H9 (cell line): ENCODE data around the gene FXYD1. TPM values are rescaled to one million over a fixed set of nuclear protein-coding genes. Genes with fewer than 3 reads are reported as not detected.

Experiments used
- DNase-seq: peaks from one replicate; pipeline ENCODE4 v3.0.0-alpha.2; 2017
- H2AFZ ChIP-seq: one replicate; pipeline ENCODE4 v1.6.1; 2013; ENCODE audit warnings: mild to moderate bottlenecking, low read length, control low read depth, moderate library complexity
- H2AK5ac ChIP-seq: 2 replicates; pipeline ENCODE4 v1.6.1; 2013; ENCODE audit warnings: low read length, control low read depth, mixed read lengths; ENCODE audit not compliant: insufficient read length
- H2BK120ac ChIP-seq: one replicate; pipeline ENCODE4 v1.6.1; 2013; ENCODE audit warnings: low read depth, mild to moderate bottlenecking, low read length, control low read depth, inconsistent platforms; ENCODE audit not compliant: poor library complexity, severe bottlenecking
- H2BK12ac ChIP-seq: 2 replicates; pipeline ENCODE4 v1.6.1; 2013; ENCODE audit warnings: low read length, control low read depth, mixed read lengths, low read depth; ENCODE audit not compliant: insufficient read length
- H2BK15ac ChIP-seq: 2 replicates; pipeline ENCODE4 v1.6.1; 2013; ENCODE audit warnings: low read depth, low read length, control low read depth
- H2BK20ac ChIP-seq: one replicate; pipeline ENCODE4 v1.6.1; 2013; ENCODE audit warnings: low read depth, mild to moderate bottlenecking, low read length, control low read depth, inconsistent platforms; ENCODE audit not compliant: poor library complexity, severe bottlenecking
- H2BK5ac ChIP-seq: 2 replicates; pipeline ENCODE4 v1.6.1; 2013; ENCODE audit warnings: low read length, control low read depth, mixed read lengths; ENCODE audit not compliant: insufficient read length
- H3K14ac ChIP-seq: 2 replicates; pipeline ENCODE4 v1.6.1; 2013; ENCODE audit warnings: low read length, control low read depth; ENCODE audit not compliant: insufficient read depth
- H3K18ac ChIP-seq: 2 replicates; pipeline ENCODE4 v1.6.1; 2013; ENCODE audit warnings: low read depth, mild to moderate bottlenecking, mixed read lengths, low read length, control low read depth; ENCODE audit not compliant: insufficient read length
- H3K23ac ChIP-seq: 2 replicates; pipeline ENCODE4 v1.6.1; 2013; ENCODE audit warnings: low read length, control low read depth, mixed read lengths, low read depth; ENCODE audit not compliant: insufficient read length
- H3K23me2 ChIP-seq: 2 replicates; pipeline ENCODE4 v1.6.1; 2013; ENCODE audit warnings: low read depth, mild to moderate bottlenecking, mixed read lengths, low read length, control low read depth; ENCODE audit not compliant: insufficient read length, poor library complexity, severe bottlenecking
- H3K27ac ChIP-seq: 2 replicates; pipeline ENCODE4 v1.5.1; 2013; ENCODE audit warnings: low read length, control low read depth, mixed read lengths, low read depth; ENCODE audit not compliant: insufficient read length
- H3K27me3 ChIP-seq: 2 replicates; pipeline ENCODE4 v1.6.1; 2013; ENCODE audit warnings: low read length, control low read depth, inconsistent platforms; ENCODE audit not compliant: insufficient read depth
- H3K4ac ChIP-seq: 2 replicates; pipeline ENCODE4 v1.6.1; 2013; ENCODE audit warnings: low read depth, mild to moderate bottlenecking, control low read depth, inconsistent platforms, low read length, moderate library complexity
- H3K4me1 ChIP-seq: 2 replicates; pipeline ENCODE4 v1.6.1; 2013; ENCODE audit warnings: low read length, control low read depth, inconsistent platforms; ENCODE audit not compliant: insufficient read depth
- H3K4me2 ChIP-seq: 2 replicates; pipeline ENCODE4 v1.6.1; 2013; ENCODE audit warnings: low read length, control low read depth, mixed read lengths; ENCODE audit not compliant: insufficient read length, insufficient read depth
- H3K56ac ChIP-seq: 2 replicates; pipeline ENCODE4 v1.6.1; 2013; ENCODE audit warnings: low read depth, mild to moderate bottlenecking, mixed read lengths, low read length, control low read depth; ENCODE audit not compliant: insufficient read length
- H3K79me1 ChIP-seq: 2 replicates; pipeline ENCODE4 v1.6.1; 2013; ENCODE audit warnings: low read depth, mild to moderate bottlenecking, moderate library complexity, low read length, control low read depth, inconsistent platforms; ENCODE audit not compliant: insufficient read depth, poor library complexity, severe bottlenecking
- H3K79me2 ChIP-seq: 2 replicates; pipeline ENCODE4 v1.6.1; 2013; ENCODE audit warnings: low read length, control low read depth, inconsistent platforms; ENCODE audit not compliant: insufficient read depth
- H3K9ac ChIP-seq: 2 replicates; pipeline ENCODE4 v1.6.1; 2013; ENCODE audit warnings: low read length, control low read depth, mixed read lengths; ENCODE audit not compliant: insufficient read length; ENCODE audit errors: extremely low read depth
- H3K9me3 ChIP-seq: one replicate; pipeline ENCODE4 v1.6.1; 2013; ENCODE audit warnings: low read depth, low read length, inconsistent platforms; ENCODE audit not compliant: control insufficient read depth
- H3T11ph ChIP-seq: one replicate; pipeline ENCODE4 v1.6.1; 2013; ENCODE audit warnings: mild to moderate bottlenecking, low read length, control low read depth, inconsistent platforms
- H4K20me1 ChIP-seq: one replicate; pipeline ENCODE4 v1.6.1; 2013; ENCODE audit not compliant: control insufficient read depth, insufficient read length, insufficient read depth
- H4K5ac ChIP-seq: 2 replicates; pipeline ENCODE4 v1.6.1; 2013; ENCODE audit warnings: low read depth, mild to moderate bottlenecking, mixed read lengths, low read length, control low read depth; ENCODE audit not compliant: insufficient read length
- H4K8ac ChIP-seq: replicated peaks from 2 replicates; pipeline ENCODE4 v1.6.1; 2013; ENCODE audit warnings: low read length, control low read depth, mixed read lengths, low read depth; ENCODE audit not compliant: insufficient read length
- H4K91ac ChIP-seq: 2 replicates; pipeline ENCODE4 v1.6.1; 2013; ENCODE audit warnings: low read depth, mild to moderate bottlenecking, moderate library complexity, mixed read lengths, low read length, control low read depth; ENCODE audit not compliant: insufficient read length
- H3K27ac Mint-ChIP-seq, 3 experiments: 2 replicates in 2 of 3; 3 replicates in 1 of 3; pipeline ENCODE4 v1.8.0; 2020 to 2021; ENCODE audit warnings: mixed read lengths in 3 of 3, mild to moderate bottlenecking in 1 of 3, moderate library complexity in 1 of 3
- H3K27me3 Mint-ChIP-seq: 2 replicates; pipeline ENCODE4 v1.8.0; 2021; ENCODE audit warnings: low read depth, mild to moderate bottlenecking, moderate library complexity, mixed read lengths
- H3K36me3 Mint-ChIP-seq, 3 experiments: 2 replicates in 2 of 3; 3 replicates in 1 of 3; pipeline ENCODE4 v1.8.0; 2020 to 2021; ENCODE audit warnings: low read depth in 3 of 3, mixed read lengths in 3 of 3; ENCODE audit not compliant: insufficient read depth in 1 of 3
- H3K4me1 Mint-ChIP-seq, 2 experiments: 2 replicates each; pipeline ENCODE4 v1.8.0; 2020; ENCODE audit warnings: mixed read lengths in 2 of 2
- H3K4me3 Mint-ChIP-seq, 2 experiments: 2 replicates in 1 of 2; 3 replicates in 1 of 2; pipeline ENCODE4 v1.8.0; 2020 to 2021; ENCODE audit warnings: mild to moderate bottlenecking in 2 of 2, mixed read lengths in 2 of 2, moderate library complexity in 1 of 2
- H3K9me3 Mint-ChIP-seq, 2 experiments: 2 replicates in 1 of 2; 3 replicates in 1 of 2; pipeline ENCODE4 v1.8.0; 2020; ENCODE audit warnings: mild to moderate bottlenecking in 2 of 2, mixed read lengths in 2 of 2, moderate library complexity in 1 of 2
- CTCF ChIP-seq: fragments of 200-600 bp; sonication (generic); conservative IDR thresholded peaks from 3 replicates; pipeline ENCODE4 v1.8.0; 2021; ENCODE audit warnings: antibody characterized with exemption, mild to moderate bottlenecking
- WGBS: extraction: QIAGEN DNeasy Blood & Tissue Kit; methylation state at CpG from one replicate; pipeline ENCODE4 v1.1.7; 2013; ENCODE audit warnings: missing lambda C conversion rate, low lambda C conversion rate, mixed read lengths; ENCODE audit not compliant: insufficient read length; ENCODE audit errors: extremely low coverage; 5-methylcytosine and 5-hydroxymethylcytosine counted together
- total RNA-seq: library from RNA; stranded (reverse); gene quantifications from 2 replicates; pipeline ENCODE4 v1.2.1, GENCODE V29; 2021

Gene FXYD1
- total RNA-seq, 1 experiment from 2014 or later: 7.7 TPM

- Mint-ChIP-seq H3K4me3 (no peak overlapping the region), H3K27me3 (peaks cover 17% of the 10 kb centered on the region), H3K36me3 (peaks cover 0 to under 1% (median 0%) of the 10 kb centered on the region in 3 experiments; a peak in 1 of 7 replicates), H3K27ac (no peak overlapping the region), H3K4me1 (peaks cover 9 to 16% of the 10 kb centered on the region in 2 experiments), H3K9me3 (no peaks in the 10 kb centered on the region; a peak in 1 of 5 replicates)
- no peak overlapping the region for H2BK12ac ChIP-seq
- H4K8ac ChIP-seq: no peak overlapping the region
- no peaks in the 10 kb centered on the region for H3K9me3 ChIP-seq
- no peak overlapping the region for H3T11ph ChIP-seq
- H3K4ac ChIP-seq: no peak overlapping the region
- H2BK20ac ChIP-seq: no peak overlapping the region
- H2AFZ ChIP-seq: no peak overlapping the region
- H3K14ac ChIP-seq: no peak overlapping the region; the same call in 1 of the 2 replicates
- no peaks in the 10 kb centered on the region for H4K20me1 ChIP-seq
- no peak overlapping the region for H3K56ac ChIP-seq
- no peak overlapping the region for H3K18ac ChIP-seq
- no peaks in the 10 kb centered on the region for H3K4me1 ChIP-seq
- no peak overlapping the region for H3K23ac ChIP-seq
- no CpG with 5 or more reads among the region's 11 CpGs for WGBS
- no peak overlapping the region for H3K9ac ChIP-seq
- H2BK15ac ChIP-seq: no peak overlapping the region
- H2BK5ac ChIP-seq: no peak overlapping the region
- H4K91ac ChIP-seq: no peak overlapping the region
- H2AK5ac ChIP-seq: no peak overlapping the region
- no peaks in the 10 kb centered on the region; the same call in 1 of the 2 replicates for H3K27me3 ChIP-seq
- no peak overlapping the region for H4K5ac ChIP-seq
- DNase-seq: no peak
- no peak overlapping the region for H2BK120ac ChIP-seq
- no peak overlapping the region for H3K27ac ChIP-seq
- H3K23me2 ChIP-seq: no peaks in the 10 kb centered on the region
- H3K4me2 ChIP-seq: no peak overlapping the region
- no peaks in the 10 kb centered on the region for H3K79me1 ChIP-seq
- H3K79me2 ChIP-seq: no peaks in the 10 kb centered on the region
- no peak for TF ChIP-seq CTCF
Measured at GRCh38 chr19:35133826-35134225, 4.8 kb upstream of the FXYD1 start.
